ENCODE data around the gene TTR. TPM values are rescaled to one million over a fixed set of nuclear protein-coding genes. Genes with fewer than 3 reads are reported as not detected.

TTR gene
- total and polyA plus RNA-seq, 2 of the 13 experiments (the other 11 are each of a cell fraction or from before 2014, with no cell fraction given): 91.3 to 496 TPM

DNA sequence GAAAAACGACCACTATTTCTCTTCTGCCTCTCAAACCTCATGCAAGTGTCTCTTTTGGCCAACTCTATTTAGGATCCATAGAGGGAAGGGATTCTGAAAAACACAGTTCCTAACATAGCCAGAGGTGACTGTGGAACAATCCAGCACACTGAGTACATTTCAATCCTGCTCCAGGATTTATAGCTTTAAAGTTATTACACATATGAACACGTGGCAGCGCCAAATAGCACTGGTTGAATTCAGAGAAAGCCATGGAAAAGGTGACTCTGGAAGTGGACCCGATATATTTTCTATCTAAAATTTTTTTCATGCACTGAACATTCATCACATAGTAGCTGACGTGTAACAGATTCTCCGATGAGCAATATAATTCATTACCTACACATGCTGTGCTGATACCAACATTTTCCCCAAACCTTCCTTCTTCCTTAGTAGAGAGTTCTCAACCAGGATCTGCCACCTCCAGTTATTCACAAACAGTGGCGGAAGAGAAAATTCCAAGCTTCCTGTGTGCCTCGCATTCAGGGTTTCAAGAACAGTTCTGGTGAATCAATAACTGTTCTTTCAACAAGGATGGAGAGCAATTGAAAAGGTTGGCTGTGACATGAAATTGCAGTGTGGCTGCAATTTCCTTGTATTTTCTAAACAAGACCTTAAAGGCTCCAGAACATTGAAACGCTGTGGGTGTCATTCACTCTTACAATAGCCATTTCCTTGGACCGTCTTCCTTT, 25.7 kb upstream of the TTR start (continued):
- TF ChIP-seq PHF5A (CRISPR knock-in tag; IDR thresholded peaks at IDR 0.05; ENCODE audit: low read depth, unreplicated experiment): no peak
- TF ChIP-seq NCOA2 (CRISPR knock-in tag; IDR thresholded peaks at IDR 0.05): peak; percentile 19; the same call in 1 of the 2 replicates
- no peak for TF ChIP-seq NRL (CRISPR knock-in tag; IDR thresholded peaks at IDR 0.05; ENCODE audit: borderline replicate concordance)
- TF ChIP-seq ZNF256 (CRISPR knock-in tag; conservative IDR thresholded peaks at IDR 0.05): no peak
- TF ChIP-seq RFX1 (IDR thresholded peaks at IDR 0.05): no peak
- no peak for TF ChIP-seq TARDBP (CRISPR knock-in tag; IDR thresholded peaks at IDR 0.05)
- TF ChIP-seq ZNF570 (CRISPR knock-in tag; IDR thresholded peaks at IDR 0.05; ENCODE audit: borderline replicate concordance): no peak
- TF ChIP-seq, protein P1, sequence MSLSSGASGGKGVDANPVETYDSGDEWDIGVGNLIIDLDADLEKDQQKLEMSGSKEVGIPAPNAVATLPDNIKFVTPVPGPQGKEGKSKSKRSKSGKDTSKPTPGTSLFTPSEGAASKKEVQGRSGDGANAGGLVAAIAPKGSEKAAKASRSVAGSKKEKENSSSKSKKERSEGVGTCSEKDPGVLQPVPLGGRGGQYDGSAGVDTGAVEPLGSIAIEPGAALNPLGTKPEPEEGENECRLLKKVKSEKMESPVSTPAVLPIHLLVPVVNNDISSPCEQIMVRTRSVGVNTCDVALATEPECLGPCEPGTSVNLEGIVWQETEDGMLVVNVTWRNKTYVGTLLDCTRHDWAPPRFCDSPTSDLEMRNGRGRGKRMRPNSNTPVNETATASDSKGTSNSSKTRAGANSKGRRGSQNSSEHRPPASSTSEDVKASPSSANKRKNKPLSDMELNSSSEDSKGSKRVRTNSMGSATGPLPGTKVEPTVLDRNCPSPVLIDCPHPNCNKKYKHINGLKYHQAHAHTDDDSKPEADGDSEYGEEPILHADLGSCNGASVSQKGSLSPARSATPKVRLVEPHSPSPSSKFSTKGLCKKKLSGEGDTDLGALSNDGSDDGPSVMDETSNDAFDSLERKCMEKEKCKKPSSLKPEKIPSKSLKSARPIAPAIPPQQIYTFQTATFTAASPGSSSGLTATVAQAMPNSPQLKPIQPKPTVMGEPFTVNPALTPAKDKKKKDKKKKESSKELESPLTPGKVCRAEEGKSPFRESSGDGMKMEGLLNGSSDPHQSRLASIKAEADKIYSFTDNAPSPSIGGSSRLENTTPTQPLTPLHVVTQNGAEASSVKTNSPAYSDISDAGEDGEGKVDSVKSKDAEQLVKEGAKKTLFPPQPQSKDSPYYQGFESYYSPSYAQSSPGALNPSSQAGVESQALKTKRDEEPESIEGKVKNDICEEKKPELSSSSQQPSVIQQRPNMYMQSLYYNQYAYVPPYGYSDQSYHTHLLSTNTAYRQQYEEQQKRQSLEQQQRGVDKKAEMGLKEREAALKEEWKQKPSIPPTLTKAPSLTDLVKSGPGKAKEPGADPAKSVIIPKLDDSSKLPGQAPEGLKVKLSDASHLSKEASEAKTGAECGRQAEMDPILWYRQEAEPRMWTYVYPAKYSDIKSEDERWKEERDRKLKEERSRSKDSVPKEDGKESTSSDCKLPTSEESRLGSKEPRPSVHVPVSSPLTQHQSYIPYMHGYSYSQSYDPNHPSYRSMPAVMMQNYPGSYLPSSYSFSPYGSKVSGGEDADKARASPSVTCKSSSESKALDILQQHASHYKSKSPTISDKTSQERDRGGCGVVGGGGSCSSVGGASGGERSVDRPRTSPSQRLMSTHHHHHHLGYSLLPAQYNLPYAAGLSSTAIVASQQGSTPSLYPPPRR (CRISPR knock-in tag; IDR thresholded peaks at IDR 0.05; ENCODE audit: borderline replicate concordance): no peak
- no peak for TF ChIP-seq TCF7L2 (IDR thresholded peaks at IDR 0.05; ENCODE audit: low read depth, low read length)
- no peak for TF ChIP-seq HNRNPUL1 (IDR thresholded peaks at IDR 0.05; ENCODE audit: low read depth, low read length)
- TF ChIP-seq NFRKB (IDR thresholded peaks at IDR 0.05): no peak
- TF ChIP-seq ZNF564 (CRISPR knock-in tag; IDR thresholded peaks at IDR 0.05): no peak
- TF ChIP-seq, protein P2, sequence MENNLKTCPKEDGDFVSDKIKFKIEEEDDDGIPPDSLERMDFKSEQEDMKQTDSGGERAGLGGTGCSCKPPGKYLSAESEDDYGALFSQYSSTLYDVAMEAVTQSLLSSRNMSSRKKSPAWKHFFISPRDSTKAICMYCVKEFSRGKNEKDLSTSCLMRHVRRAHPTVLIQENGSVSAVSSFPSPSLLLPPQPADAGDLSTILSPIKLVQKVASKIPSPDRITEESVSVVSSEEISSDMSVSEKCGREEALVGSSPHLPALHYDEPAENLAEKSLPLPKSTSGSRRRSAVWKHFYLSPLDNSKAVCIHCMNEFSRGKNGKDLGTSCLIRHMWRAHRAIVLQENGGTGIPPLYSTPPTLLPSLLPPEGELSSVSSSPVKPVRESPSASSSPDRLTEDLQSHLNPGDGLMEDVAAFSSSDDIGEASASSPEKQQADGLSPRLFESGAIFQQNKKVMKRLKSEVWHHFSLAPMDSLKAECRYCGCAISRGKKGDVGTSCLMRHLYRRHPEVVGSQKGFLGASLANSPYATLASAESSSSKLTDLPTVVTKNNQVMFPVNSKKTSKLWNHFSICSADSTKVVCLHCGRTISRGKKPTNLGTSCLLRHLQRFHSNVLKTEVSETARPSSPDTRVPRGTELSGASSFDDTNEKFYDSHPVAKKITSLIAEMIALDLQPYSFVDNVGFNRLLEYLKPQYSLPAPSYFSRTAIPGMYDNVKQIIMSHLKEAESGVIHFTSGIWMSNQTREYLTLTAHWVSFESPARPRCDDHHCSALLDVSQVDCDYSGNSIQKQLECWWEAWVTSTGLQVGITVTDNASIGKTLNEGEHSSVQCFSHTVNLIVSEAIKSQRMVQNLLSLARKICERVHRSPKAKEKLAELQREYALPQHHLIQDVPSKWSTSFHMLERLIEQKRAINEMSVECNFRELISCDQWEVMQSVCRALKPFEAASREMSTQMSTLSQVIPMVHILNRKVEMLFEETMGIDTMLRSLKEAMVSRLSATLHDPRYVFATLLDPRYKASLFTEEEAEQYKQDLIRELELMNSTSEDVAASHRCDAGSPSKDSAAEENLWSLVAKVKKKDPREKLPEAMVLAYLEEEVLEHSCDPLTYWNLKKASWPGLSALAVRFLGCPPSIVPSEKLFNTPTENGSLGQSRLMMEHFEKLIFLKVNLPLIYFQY (CRISPR knock-in tag; IDR thresholded peaks at IDR 0.05; ENCODE audit: borderline replicate concordance): no peak
- no peak for TF ChIP-seq ZNF552 (CRISPR knock-in tag; IDR thresholded peaks at IDR 0.05; ENCODE audit: borderline replicate concordance)
- TF ChIP-seq SNRNP70 (IDR thresholded peaks at IDR 0.05; ENCODE audit: low read depth, low read length): no peak
- TF ChIP-seq NFIB (CRISPR knock-in tag; IDR thresholded peaks at IDR 0.05; ENCODE audit: borderline replicate concordance): no peak
- no peak for TF ChIP-seq ELF4 (CRISPR knock-in tag; IDR thresholded peaks at IDR 0.05; ENCODE audit: borderline replicate concordance)
- TF ChIP-seq, protein P3, sequence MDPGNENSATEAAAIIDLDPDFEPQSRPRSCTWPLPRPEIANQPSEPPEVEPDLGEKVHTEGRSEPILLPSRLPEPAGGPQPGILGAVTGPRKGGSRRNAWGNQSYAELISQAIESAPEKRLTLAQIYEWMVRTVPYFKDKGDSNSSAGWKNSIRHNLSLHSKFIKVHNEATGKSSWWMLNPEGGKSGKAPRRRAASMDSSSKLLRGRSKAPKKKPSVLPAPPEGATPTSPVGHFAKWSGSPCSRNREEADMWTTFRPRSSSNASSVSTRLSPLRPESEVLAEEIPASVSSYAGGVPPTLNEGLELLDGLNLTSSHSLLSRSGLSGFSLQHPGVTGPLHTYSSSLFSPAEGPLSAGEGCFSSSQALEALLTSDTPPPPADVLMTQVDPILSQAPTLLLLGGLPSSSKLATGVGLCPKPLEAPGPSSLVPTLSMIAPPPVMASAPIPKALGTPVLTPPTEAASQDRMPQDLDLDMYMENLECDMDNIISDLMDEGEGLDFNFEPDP (CRISPR knock-in tag; conservative IDR thresholded peaks at IDR 0.05): no peak
- TF ChIP-seq ZNF660 (CRISPR knock-in tag; IDR thresholded peaks at IDR 0.05; ENCODE audit: borderline replicate concordance, low read depth): no peak

Data from HepG2 (cell line).